ENCODE results near the gene NCKAP5L.

Gene NCKAP5L

DNA sequence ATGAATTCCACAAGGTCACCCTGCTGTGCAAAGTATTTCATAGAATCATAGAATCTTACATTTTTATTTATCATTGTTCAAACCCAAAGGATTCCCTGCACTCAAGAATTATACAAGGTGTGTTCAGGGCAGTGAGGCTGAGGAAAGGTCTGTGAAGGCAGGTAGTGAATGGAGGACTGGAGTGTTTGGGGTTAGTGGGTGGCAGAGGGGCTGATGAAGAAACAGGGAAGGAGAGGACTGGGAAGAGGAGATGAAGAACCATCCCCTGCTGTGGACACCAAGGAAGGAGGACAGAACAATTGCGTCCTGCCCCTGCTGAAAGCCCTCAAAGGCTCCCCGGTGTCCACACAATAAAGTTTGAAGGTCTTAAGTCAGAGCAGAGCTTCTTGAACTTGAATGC lies 25.5 kb upstream of the NCKAP5L start:
- ATAC-seq (ENCODE audit: low read depth): no peak

GRCh38 chr12:49847161-49847560 lies 18.9 kb upstream of the NCKAP5L start:
- H3K4me3 ChIP-seq (ENCODE audit: severe bottlenecking): no peak overlapping the region
- DNase-seq (ENCODE audit: low spot score) (no peak), ATAC-seq (ENCODE audit: low read depth) (no peak)
- peaks cover 2% of the 10 kb centered on the region for H3K9me3 ChIP-seq (ENCODE audit: severe bottlenecking)
- TF ChIP-seq, protein P1, sequence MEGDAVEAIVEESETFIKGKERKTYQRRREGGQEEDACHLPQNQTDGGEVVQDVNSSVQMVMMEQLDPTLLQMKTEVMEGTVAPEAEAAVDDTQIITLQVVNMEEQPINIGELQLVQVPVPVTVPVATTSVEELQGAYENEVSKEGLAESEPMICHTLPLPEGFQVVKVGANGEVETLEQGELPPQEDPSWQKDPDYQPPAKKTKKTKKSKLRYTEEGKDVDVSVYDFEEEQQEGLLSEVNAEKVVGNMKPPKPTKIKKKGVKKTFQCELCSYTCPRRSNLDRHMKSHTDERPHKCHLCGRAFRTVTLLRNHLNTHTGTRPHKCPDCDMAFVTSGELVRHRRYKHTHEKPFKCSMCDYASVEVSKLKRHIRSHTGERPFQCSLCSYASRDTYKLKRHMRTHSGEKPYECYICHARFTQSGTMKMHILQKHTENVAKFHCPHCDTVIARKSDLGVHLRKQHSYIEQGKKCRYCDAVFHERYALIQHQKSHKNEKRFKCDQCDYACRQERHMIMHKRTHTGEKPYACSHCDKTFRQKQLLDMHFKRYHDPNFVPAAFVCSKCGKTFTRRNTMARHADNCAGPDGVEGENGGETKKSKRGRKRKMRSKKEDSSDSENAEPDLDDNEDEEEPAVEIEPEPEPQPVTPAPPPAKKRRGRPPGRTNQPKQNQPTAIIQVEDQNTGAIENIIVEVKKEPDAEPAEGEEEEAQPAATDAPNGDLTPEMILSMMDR (IDR thresholded peaks at IDR 0.05; ENCODE audit: poor library complexity, severe bottlenecking): no peak
- H3K27me3 ChIP-seq (ENCODE audit: insufficient read depth, poor library complexity, severe bottlenecking): peaks cover 4% of the 10 kb centered on the region
- peaks cover 6% of the 10 kb centered on the region for H3K4me1 ChIP-seq (ENCODE audit: insufficient read depth, poor library complexity, severe bottlenecking)
- no peaks in the 10 kb centered on the region for H3K36me3 ChIP-seq (ENCODE audit: low read depth)
- H3K27ac ChIP-seq (ENCODE audit: poor library complexity, severe bottlenecking): no peak overlapping the region

More for the DNA sequence above, 25.5 kb upstream of the NCKAP5L start:
- Histone ChIP-seq H3K36me3 (ENCODE audit: low read depth) (no peaks in the 10 kb centered on the region), H3K4me3 (ENCODE audit: severe bottlenecking) (no peak overlapping the region), H3K27me3 (ENCODE audit: insufficient read depth, poor library complexity, severe bottlenecking) (peaks cover 4% of the 10 kb centered on the region), H3K9me3 (ENCODE audit: severe bottlenecking) (peaks cover 2% of the 10 kb centered on the region), H3K27ac (ENCODE audit: poor library complexity, severe bottlenecking) (no peak overlapping the region), H3K4me1 (ENCODE audit: insufficient read depth, poor library complexity, severe bottlenecking) (no peaks in the 10 kb centered on the region)
- TF ChIP-seq, protein P1 (IDR thresholded peaks at IDR 0.05; ENCODE audit: poor library complexity, severe bottlenecking): no peak
- no peak for DNase-seq (ENCODE audit: low spot score)

DNA sequence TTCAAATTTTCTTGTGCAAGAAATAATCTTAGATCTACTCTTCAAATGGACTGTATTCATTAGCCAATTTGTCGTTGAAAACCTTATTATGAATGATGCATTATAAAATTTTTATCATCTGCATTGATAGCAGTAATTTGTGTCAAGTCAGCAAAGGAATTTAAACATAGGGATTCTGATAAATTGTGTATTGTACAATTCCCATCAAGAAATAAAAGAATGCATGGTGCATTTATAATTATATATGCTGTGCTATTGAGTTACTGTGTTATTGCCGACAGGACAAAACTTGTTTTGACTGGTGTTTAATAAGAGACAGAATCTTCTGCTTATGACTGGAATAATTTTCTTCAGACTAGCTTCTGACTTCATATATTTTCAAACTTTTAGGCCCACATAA lies 17.8 kb upstream of the NCKAP5L start:
- ATAC-seq (ENCODE audit: low read depth): no peak

GRCh38 chr12:49843876-49844437 lies 15.7 kb upstream of the NCKAP5L start:
- DNase-seq (ENCODE audit: low spot score): no peak
- Histone ChIP-seq H3K27ac (ENCODE audit: poor library complexity, severe bottlenecking) (peak overlapping the region; percentile 83), H3K9me3 (ENCODE audit: severe bottlenecking) (no peaks in the 10 kb centered on the region), H3K36me3 (ENCODE audit: low read depth) (no peaks in the 10 kb centered on the region), H3K4me3 (ENCODE audit: severe bottlenecking) (no peak overlapping the region), H3K4me1 (ENCODE audit: insufficient read depth, poor library complexity, severe bottlenecking) (peaks cover 6% of the 10 kb centered on the region), H3K27me3 (ENCODE audit: insufficient read depth, poor library complexity, severe bottlenecking) (no peaks in the 10 kb centered on the region)
- TF ChIP-seq, protein P1 (IDR thresholded peaks at IDR 0.05; ENCODE audit: poor library complexity, severe bottlenecking): no peak
- no peak for ATAC-seq (ENCODE audit: low read depth)

More for the DNA sequence above, 17.8 kb upstream of the NCKAP5L start:
- no peak overlapping the region for H3K27ac ChIP-seq (ENCODE audit: poor library complexity, severe bottlenecking)
- H3K4me1 ChIP-seq (ENCODE audit: insufficient read depth, poor library complexity, severe bottlenecking): peaks cover 6% of the 10 kb centered on the region
- H3K36me3 ChIP-seq (ENCODE audit: low read depth): no peaks in the 10 kb centered on the region
- no peak for DNase-seq (ENCODE audit: low spot score)
- TF ChIP-seq, protein P1 (IDR thresholded peaks at IDR 0.05; ENCODE audit: poor library complexity, severe bottlenecking): no peak
- peaks cover 4% of the 10 kb centered on the region for H3K27me3 ChIP-seq (ENCODE audit: insufficient read depth, poor library complexity, severe bottlenecking)
- H3K4me3 ChIP-seq (ENCODE audit: severe bottlenecking): no peak overlapping the region
- peaks cover 2% of the 10 kb centered on the region for H3K9me3 ChIP-seq (ENCODE audit: severe bottlenecking)

DNA sequence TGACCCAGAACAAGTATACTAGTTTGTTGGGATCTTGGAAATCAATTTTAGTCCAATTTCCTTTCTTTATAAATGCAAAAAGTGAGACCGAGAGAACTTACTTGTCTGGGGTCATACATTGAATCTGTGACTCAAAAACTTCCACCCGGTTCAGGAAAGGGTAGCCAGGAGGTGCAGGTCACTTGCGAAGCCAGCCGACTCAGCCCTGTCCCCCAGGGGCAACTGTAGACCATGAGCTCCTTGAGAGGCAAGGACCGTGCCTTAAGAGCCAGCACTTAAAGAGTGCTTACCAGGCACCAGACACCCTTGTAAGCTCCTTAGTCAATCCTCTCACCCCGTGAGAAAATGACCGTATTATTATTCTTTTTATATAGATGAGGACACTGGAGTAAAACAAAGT lies 15.2 kb upstream of the NCKAP5L start:
- Histone ChIP-seq H3K9me3 (ENCODE audit: severe bottlenecking) (no peaks in the 10 kb centered on the region), H3K4me3 (ENCODE audit: severe bottlenecking) (peak overlapping the region; percentile 43), H3K36me3 (ENCODE audit: low read depth) (no peaks in the 10 kb centered on the region), H3K4me1 (ENCODE audit: insufficient read depth, poor library complexity, severe bottlenecking) (peaks cover 6% of the 10 kb centered on the region), H3K27ac (ENCODE audit: poor library complexity, severe bottlenecking) (peak overlapping the region; percentile 83), H3K27me3 (ENCODE audit: insufficient read depth, poor library complexity, severe bottlenecking) (no peaks in the 10 kb centered on the region)
- DNase-seq (ENCODE audit: low spot score) (no peak), ATAC-seq (ENCODE audit: low read depth) (no peak)
- TF ChIP-seq, protein P1 (IDR thresholded peaks at IDR 0.05; ENCODE audit: poor library complexity, severe bottlenecking): no peak
